Occipital lobe (tissue), 2 donors: ENCODE data around the gene PANK4. TPM values are rescaled to one million over a fixed set of nuclear protein-coding genes. Genes with fewer than 3 reads are reported as not detected.

Source experiments
- DNase-seq: peaks from one replicate; lab custom pipeline; 2025; lab: John Stamatoyannopoulos, UW
- total RNA-seq: library from RNA; depleted of rRNA; stranded (reverse); fragments of >200 nt; gene quantifications from one replicate; pipeline ENCODE4 v1.2.3, GENCODE V29; 2014

Gene PANK4
- total RNA-seq, 1 donor from 2014 or later: 26.0 TPM

DNA sequence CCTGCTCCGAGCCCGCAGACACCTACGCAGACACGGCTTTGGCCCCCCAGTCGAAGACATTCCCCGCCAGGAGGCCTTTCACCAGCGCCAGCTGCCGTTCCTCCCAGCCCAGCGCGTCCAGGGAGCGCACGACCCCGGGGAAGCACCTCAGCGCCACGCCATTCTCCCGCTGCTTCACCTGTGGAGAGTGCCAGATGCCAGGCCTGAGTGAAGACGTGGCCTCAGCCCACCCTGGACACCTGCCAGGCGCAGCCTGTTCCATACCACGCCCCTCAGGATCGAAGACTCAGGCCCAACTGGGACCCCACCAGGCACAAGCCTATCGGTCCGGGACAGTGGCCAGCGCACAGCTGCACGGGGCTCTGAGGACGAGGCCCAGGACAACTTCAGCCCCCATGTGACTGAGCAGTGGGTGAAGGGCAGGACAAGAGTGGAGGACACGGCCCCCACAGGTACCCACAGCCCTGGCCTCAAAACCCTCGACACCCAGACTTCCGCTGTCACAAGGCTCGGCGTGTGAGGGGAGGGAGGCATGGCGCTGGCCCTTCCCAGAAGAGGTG is 13.5 kb downstream of the PANK4 start:
- DNase-seq: no peak

- no peak for DNase-seq
Observed at GRCh38 chr1:2510366-2511155, 15.8 kb downstream of the PANK4 start.

GRCh38 chr1:2509589-2509988 is 16.8 kb downstream of the PANK4 start:
- DNase-seq: no peak

GRCh38 chr1:2508751-2509150 is 17.6 kb downstream of the PANK4 start:
- DNase-seq: no peak

DNA sequence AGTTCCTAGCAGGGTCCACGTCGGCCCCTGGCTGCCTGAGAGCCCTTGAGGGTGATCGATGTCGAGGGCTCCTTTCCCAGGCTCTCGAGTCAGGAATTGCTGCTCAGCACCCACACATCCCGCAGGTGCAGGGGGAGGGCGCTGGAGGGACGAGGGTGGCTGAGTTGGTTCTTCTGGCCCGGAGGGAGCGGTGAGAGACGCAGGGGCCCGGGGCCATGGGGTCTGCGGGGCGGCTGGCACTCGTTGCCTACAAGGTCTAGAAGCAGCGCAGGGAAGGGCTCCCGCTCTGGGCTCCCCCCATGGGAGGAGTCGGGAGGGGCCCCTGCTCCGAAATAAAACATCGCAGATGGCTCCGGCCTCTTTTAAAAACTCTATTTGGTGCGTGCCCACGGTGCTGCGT is 18.2 kb downstream of the PANK4 start:
- DNase-seq: no peak

DNA sequence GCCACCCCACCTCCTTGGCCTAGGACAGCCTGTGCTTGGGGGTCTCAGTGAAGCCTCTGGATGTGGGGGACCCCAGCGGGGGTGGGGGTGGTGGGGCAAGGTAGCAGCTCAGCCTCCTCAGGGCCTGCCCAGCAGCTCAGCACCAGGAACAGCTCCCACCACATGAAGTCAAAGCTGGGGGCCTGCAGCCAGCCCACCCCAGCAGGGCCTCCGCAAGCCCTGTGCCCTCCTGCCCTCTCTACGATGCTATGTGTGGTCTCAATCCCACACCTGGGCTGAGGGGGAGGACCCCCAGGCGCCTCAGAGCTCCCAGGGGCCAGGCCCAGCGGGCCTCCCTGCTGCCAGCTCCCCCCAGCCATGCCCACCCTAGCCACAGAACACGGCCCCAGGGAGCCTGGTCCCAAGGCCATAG is 18.6 kb downstream of the PANK4 start:
- DNase-seq: no peak

DNA sequence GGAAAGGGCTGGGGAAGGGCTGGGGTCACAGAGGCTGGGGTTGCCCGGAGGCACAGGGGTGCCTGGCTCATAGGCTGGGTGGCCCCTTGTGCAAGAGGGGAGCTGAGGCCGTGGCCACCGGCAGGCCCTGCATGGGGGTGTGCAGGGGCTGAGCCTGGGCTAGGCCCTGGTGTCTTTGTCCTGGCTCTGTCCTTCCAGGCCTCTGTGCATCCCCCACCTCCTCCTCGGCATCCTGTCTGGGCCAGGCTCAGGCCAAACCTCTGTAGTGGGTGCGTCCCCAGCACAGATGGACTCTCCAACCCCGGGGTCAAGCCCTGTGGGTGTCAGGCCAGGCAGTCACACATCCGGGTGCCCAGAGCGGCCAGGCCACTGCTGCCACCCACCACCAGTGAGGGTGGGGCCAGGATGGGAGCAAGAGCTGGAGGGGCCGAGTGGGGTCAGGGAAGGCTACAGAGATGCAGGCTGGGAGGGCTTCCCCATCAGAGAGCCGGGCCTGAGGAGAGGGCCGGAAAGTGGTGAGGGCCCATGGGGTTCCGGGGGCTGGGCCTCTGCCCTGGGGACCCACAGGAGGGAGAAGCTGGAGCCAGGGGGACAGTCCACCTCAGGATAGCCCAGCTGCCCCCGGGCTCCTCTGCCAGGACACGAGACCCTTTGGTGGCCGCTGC is 19.4 kb downstream of the PANK4 start:
- DNase-seq: no peak

DNA sequence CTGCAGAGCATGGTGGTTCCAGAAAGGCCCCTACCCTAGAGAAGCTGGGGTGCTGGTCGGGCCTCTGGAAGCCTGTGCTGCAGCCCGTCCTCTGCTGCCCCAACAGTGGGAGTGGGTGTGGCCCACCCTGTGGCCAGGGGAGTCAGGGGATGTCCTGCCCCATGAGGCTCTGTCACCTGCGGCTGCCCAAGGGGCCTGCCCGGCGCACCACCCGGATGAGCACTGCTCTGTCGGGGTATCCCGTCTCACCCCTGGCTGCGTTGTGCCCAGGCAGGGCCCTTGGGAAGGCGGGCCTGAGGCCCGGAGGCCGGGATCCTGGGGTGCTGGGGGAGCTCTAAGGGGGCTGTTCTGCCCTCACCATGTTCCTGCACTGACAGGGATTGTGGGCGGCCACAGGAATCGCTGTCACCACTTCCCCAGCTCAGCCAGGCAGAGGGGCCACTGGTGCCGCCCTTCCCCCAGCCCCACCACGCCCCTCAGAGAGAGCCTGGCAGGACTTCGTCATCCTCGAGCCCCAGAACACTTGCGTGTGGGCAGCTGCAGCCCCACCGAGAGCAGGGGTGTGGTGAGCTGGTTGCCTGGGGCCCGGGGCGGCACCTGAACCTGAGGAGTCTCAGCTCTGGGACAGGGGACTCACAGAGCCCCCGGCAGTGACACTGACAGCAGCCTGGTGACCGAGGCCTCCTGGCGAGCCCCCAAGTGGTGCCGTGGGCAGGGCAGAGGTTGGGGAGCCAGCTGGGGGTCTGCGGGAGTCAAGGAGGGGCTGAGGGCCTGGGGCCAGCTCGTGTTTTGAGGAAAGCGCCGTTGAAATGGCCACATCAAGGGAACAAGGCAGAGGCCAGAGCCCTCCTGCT is 20.2 kb downstream of the PANK4 start:
- no peak for DNase-seq

DNA sequence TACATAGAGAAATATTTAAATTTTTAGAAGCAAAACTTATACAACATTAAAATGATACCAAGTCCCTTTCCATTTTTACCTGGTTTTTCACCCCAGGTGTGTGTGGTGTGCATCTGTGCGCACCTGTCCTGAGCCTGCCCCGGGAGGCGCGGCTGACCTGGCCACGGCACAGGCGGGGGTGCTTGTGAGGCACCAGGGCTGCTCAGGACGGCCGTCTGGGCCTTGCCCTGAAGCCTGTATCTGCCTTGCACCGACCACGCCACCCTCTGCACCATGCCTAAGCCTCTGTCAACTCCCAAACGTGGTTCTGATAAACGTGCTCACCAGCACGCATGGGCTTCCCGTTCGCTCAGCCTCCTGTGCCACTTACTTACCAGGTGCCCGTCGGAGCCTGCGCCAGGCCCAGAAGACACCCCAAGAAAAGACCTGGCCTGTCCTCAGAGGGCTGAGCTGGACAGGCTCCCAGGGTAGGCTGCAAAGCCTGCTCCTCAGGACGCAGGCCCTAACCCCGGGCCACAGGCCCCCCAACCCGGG is 20.9 kb downstream of the PANK4 start:
- DNase-seq: no peak

- DNase-seq: no peak
Observed at GRCh38 chr1:2504949-2505272, 21.5 kb downstream of the PANK4 start.

- DNase-seq: no peak
Observed at GRCh38 chr1:2504225-2504948, 22.0 kb downstream of the PANK4 start.

DNA sequence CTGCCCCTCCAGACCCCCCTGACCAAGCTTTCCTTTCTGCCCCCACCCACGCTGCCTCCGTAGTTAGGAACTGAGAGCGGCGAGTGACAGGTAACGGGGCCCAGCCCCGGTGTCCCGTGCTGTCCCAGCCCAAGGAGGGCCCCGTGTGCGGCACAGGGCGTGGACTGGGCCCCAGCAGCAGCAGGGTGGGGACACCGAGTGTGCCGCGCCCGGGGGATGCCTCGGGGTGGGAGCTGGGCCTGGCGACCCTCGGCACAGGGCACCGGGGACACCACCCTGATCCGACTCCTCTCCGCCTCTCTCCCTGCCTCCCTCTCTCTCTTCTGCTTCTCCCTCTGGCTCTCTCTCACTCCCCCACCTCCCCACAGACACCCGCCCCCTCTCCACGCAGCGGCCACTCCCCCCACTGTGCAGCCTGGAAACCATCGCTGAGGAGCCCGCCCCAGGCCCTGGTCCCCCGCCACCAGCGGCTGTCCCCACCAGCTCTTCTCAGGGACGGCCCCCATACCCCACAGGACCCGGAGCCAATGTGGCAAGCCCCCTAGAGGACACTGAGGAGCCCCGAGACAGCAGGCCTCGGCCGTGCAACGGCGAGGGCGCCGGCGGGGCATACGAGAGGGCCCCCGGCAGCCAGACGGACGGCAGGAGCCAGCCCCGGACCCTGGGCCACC is 22.7 kb downstream of the PANK4 start:
- DNase-seq: no peak

DNA sequence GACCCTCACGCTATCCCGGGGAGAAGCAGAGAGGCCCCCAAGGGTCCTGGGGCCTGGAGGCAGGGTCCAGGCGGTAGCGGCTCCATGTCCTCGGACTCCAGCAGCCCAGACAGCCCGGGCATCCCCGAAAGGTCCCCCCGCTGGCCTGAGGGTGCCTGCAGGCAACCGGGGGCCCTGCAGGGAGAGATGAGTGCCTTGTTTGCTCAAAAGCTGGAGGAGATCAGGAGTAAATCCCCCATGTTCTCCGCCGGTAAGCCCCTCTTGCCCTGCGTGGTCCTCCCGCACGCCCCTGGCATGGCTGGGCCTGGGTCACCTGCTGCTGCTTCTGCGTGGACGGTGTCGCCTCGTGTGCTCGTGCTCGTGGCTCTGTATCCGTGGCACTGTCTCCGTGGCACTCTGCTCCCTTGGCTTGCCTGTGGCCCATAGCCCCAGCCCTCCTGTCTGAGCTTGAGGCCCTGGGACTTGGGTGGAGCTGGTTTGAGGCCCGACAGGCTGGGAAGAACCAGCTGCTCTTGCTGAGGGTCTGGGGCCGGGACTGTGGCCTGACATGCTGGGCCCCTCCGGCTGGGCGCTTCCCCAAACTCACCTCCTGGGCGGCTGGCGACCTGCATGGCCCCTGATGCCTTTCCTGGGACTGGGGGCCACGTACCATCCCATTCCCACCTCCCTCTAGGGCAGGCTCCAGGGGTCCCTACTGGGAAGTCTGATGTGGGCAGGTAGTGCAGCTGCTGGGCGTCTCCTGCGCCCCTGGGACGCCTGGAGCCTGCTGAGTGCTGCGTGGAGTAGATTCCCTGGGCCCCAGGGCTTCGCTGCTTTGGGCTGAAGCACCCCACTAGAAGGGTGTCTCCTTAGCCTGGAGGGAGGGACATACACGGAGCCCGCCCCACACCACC is 23.5 kb downstream of the PANK4 start:
- no peak for DNase-seq

DNA sequence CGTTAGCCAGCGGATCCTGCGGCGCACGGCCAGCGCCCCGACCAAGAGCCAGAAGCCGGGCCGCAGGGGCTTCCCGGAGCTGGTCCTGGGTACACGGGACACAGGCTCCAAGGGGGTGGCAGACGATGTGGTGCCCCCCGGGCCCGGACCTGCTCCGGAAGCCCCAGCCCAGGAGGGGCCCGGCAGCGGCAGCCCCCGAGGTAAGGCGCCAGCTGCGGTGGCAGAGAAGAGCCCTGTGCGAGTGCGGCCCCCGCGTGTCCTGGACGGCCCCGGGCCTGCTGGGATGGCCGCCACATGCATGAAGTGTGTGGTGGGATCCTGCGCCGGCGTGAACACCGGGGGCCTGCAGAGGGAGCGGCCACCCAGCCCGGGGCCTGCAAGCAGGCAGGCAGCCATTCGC is 24.2 kb downstream of the PANK4 start:
- DNase-seq: no peak

- DNase-seq: no peak
Observed at GRCh38 chr1:2501820-2502119, 24.6 kb downstream of the PANK4 start.

- DNase-seq: no peak
Observed at GRCh38 chr1:2501041-2501819, 25.2 kb downstream of the PANK4 start.

GRCh38 chr1:2499986-2500596 is 26.3 kb downstream of the PANK4 start:
- DNase-seq: no peak

DNA sequence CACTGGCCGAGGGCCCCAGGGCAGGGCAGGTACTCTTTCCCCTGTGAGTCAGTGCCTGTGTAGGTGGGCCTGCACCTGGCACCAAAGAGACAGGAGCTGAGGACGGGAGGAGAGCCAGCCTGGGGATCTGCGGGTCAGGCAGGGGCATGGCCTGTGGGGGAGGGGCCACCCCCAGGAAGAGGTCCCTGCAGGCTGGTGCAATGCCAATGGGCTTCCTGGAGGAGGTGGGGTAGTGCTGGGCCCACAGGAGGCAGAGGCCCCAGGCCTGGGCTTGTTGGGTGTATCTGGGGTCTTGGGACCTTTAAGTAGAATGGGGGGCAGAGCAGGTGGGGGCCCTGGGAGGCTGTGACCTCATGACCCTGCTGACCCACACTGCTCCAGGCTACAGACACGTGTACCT is 27.1 kb downstream of the PANK4 start:
- DNase-seq: no peak
